H1 (cell line): ENCODE measurements around the gene EPHA1. TPM values are rescaled to one million over a fixed set of nuclear protein-coding genes. Genes with fewer than 3 reads are reported as not detected.
"Not testable (repeated sequence)": the region's sequence is repeated elsewhere in the genome, so short reads cannot be mapped to it uniquely, and the experiment has no call there.

Experiments
- CTCF ChIA-PET: fragments of 300-600 bp; sonication (Branson Sonifier 250); formaldehyde crosslinking; loops from one replicate; lab custom pipeline; 2021; ENCODE audit not compliant: partially characterized antibody; lab: Charles Lee
- POLR2A ChIA-PET: fragments of 300-600 bp; sonication (Branson Sonifier 250); formaldehyde crosslinking; loops from one replicate; lab custom pipeline; 2021; ENCODE audit warnings: inconsistent platforms; ENCODE audit not compliant: partially characterized antibody; lab: Charles Lee
- DNase-seq, 2 experiments: peaks; one replicate each; pipeline versions ENCODE4 v3.0.0 to v3.0.0-alpha.2; 2010 to 2022; ENCODE audit warnings: low spot score in 2 of 2, low read depth in 1 of 2, mixed read lengths in 1 of 2
- FAIRE-seq: peaks from 2 replicates; lab custom pipeline; 2011; peaks lifted over from hg19 to GRCh38; lab: Jason Lieb, UNC
- H2AFZ ChIP-seq: 2 replicates; pipeline ENCODE4 v1.8.1; 2012; ENCODE audit warnings: low read length, inconsistent platforms
- H2AK5ac ChIP-seq: 2 replicates; pipeline ENCODE4 v1.6.1; 2013; ENCODE audit warnings: low read depth, low read length
- H2BK120ac ChIP-seq: replicated peaks from 2 replicates; pipeline ENCODE3; 2013; ENCODE audit warnings: low read depth, low read length, inconsistent platforms
- H2BK12ac ChIP-seq: 2 replicates; pipeline ENCODE4 v1.6.1; 2013; ENCODE audit warnings: low read depth, low read length
- H2BK15ac ChIP-seq: 2 replicates; pipeline ENCODE4 v1.6.1; 2013; ENCODE audit warnings: low read length
- H2BK20ac ChIP-seq: 2 replicates; pipeline ENCODE4 v1.6.1; 2013; ENCODE audit warnings: low read length
- H2BK5ac ChIP-seq: 2 replicates; pipeline ENCODE4 v1.6.1; 2013; ENCODE audit warnings: low read depth, low read length
- H3K14ac ChIP-seq: 2 replicates; pipeline ENCODE4 v1.6.1; 2013; ENCODE audit warnings: inconsistent platforms; ENCODE audit not compliant: insufficient read length
- H3K18ac ChIP-seq: 2 replicates; pipeline ENCODE4 v1.6.1; 2013; ENCODE audit warnings: low read length; ENCODE audit errors: extremely low read depth
- H3K23ac ChIP-seq: 2 replicates; pipeline ENCODE4 v1.6.1; 2013; ENCODE audit warnings: inconsistent platforms; ENCODE audit not compliant: insufficient read length
- H3K23me2 ChIP-seq: 2 replicates; pipeline ENCODE4 v1.6.1; 2013; ENCODE audit warnings: low read depth, low read length
- H3K27ac ChIP-seq: 2 replicates; pipeline ENCODE4 v1.6.1; 2011; ENCODE audit warnings: low read depth, low read length, inconsistent platforms
- H3K27me3 ChIP-seq, 4 experiments: replicated peaks in 1 of 4; 1 replicate in 1 of 4; 2 replicates in 3 of 4; pipeline versions ENCODE4 v1.6.1 to v1.8.1; 2011 to 2013; ENCODE audit warnings: low read length in 3 of 4, mild to moderate bottlenecking in 3 of 4, inconsistent platforms in 2 of 4, mixed read lengths in 2 of 4, moderate library complexity in 1 of 4; ENCODE audit not compliant: control insufficient read depth in 3 of 4, insufficient read depth in 3 of 4; ENCODE audit errors: extremely low read depth in 1 of 4
- H3K36me3 ChIP-seq, 4 experiments: 2 replicates each; pipeline versions ENCODE4 v1.6.1 to v1.8.1; 2011 to 2013; ENCODE audit warnings: mild to moderate bottlenecking in 4 of 4, low read length in 3 of 4, moderate library complexity in 2 of 4, control low read depth in 1 of 4, inconsistent platforms in 1 of 4; ENCODE audit not compliant: insufficient read depth in 4 of 4, control insufficient read depth in 2 of 4
- H3K4ac ChIP-seq: replicated peaks from 2 replicates; pipeline ENCODE3; 2013; ENCODE audit warnings: low read length, low read depth, mixed read lengths, inconsistent platforms; ENCODE audit not compliant: insufficient read length
- H3K4me1 ChIP-seq, 4 experiments: replicated peaks in 1 of 4; 1 replicate in 1 of 4; 2 replicates in 3 of 4; pipeline versions ENCODE4 v1.6.1 to v1.8.1; 2011 to 2013; ENCODE audit warnings: low read length in 3 of 4, inconsistent platforms in 2 of 4, mixed read lengths in 1 of 4; ENCODE audit not compliant: insufficient read depth in 4 of 4, control insufficient read depth in 3 of 4
- H3K4me2 ChIP-seq, 2 experiments: 2 replicates each; pipeline versions ENCODE4 v1.6.1 to v1.8.1; 2011 to 2013; ENCODE audit warnings: low read depth in 2 of 2, low read length in 2 of 2, control low read depth in 1 of 2, inconsistent platforms in 1 of 2, mild to moderate bottlenecking in 1 of 2; ENCODE audit not compliant: insufficient read depth in 1 of 2
- H3K4me3 ChIP-seq, 4 experiments: fragments of 200-600, 300-600 bp in 1 of 4; sonication (generic), shearing (Covaris generic), sonication (Bioruptor Twin) in 1 of 4; 2 replicates each; pipeline versions ENCODE4 v1.5.1 to v1.8.1; 2011 to 2016; ENCODE audit warnings: low read length in 4 of 4, low read depth in 3 of 4, control low read depth in 2 of 4, inconsistent platforms in 2 of 4, mild to moderate bottlenecking in 2 of 4, mixed read lengths in 1 of 4, moderate library complexity in 1 of 4; ENCODE audit not compliant: insufficient read depth in 2 of 4; ENCODE audit errors: extremely low read depth in 1 of 4
- H3K56ac ChIP-seq: replicated peaks from 2 replicates; pipeline ENCODE3; 2013; ENCODE audit warnings: low read depth, mild to moderate bottlenecking, mixed read lengths, low read length, inconsistent platforms; ENCODE audit not compliant: insufficient read length
- H3K79me1 ChIP-seq: 2 replicates; pipeline ENCODE4 v1.6.1; 2013; ENCODE audit warnings: low read depth, low read length, control low read depth
- H3K79me2 ChIP-seq, 2 experiments: 2 replicates each; pipeline versions ENCODE4 v1.6.1 to v1.8.1; 2012 to 2013; ENCODE audit warnings: low read length in 2 of 2, mild to moderate bottlenecking in 2 of 2, inconsistent platforms in 1 of 2; ENCODE audit not compliant: insufficient read depth in 2 of 2, control insufficient read depth in 1 of 2
- H3K9ac ChIP-seq, 4 experiments: replicated peaks in 1 of 4; 1 replicate in 1 of 4; 2 replicates in 3 of 4; pipeline versions ENCODE4 v1.6.1 to v1.8.1; 2011 to 2013; ENCODE audit warnings: low read depth in 3 of 4, low read length in 3 of 4, control low read depth in 2 of 4, mild to moderate bottlenecking in 2 of 4, moderate library complexity in 2 of 4, inconsistent platforms in 1 of 4; ENCODE audit errors: extremely low read depth in 1 of 4
- H3K9me3 ChIP-seq, 2 experiments: 2 replicates each; pipeline versions ENCODE4 v1.6.1 to v1.8.1; 2012 to 2013; ENCODE audit warnings: mild to moderate bottlenecking in 2 of 2, moderate library complexity in 2 of 2, control low read depth in 1 of 2, inconsistent platforms in 1 of 2, low read depth in 1 of 2, low read length in 1 of 2, mixed read lengths in 1 of 2; ENCODE audit not compliant: insufficient read depth in 2 of 2
- H4K20me1 ChIP-seq, 2 experiments: replicated peaks in 1 of 2; 2 replicates each; pipeline versions ENCODE3 to v1.8.1; 2011 to 2013; ENCODE audit warnings: inconsistent platforms in 2 of 2, low read length in 2 of 2, mild to moderate bottlenecking in 1 of 2; ENCODE audit not compliant: insufficient read depth in 2 of 2, control insufficient read depth in 1 of 2
- H4K5ac ChIP-seq: 2 replicates; pipeline ENCODE4 v1.6.1; 2013; ENCODE audit warnings: low read length, low read depth, mixed read lengths, inconsistent platforms; ENCODE audit not compliant: insufficient read length
- H4K8ac ChIP-seq: 2 replicates; pipeline ENCODE4 v1.8.0; 2013; ENCODE audit warnings: mild to moderate bottlenecking, moderate library complexity, low read length, inconsistent platforms; ENCODE audit not compliant: insufficient read depth; ENCODE audit errors: extremely low read depth
- H4K91ac ChIP-seq: replicated peaks from 2 replicates; pipeline ENCODE3; 2013; ENCODE audit warnings: low read length, mixed read lengths, inconsistent platforms; ENCODE audit not compliant: insufficient read length
- WGBS, 2 experiments: shearing (Covaris generic) in 1 of 2; methylation state at CpG; one replicate each; pipeline versions ENCODE4 v1.1.6 to v1.1.7; 2013 to 2015; ENCODE audit warnings: low lambda C conversion rate in 2 of 2, mixed read lengths in 2 of 2, inconsistent platforms in 1 of 2, low coverage in 1 of 2, missing lambda C conversion rate in 1 of 2; ENCODE audit not compliant: insufficient replicate concordance in 2 of 2, insufficient coverage in 1 of 2, insufficient read length in 1 of 2; ENCODE audit errors: extremely low coverage in 1 of 2, missing lambda C conversion rate in 1 of 2; 5-methylcytosine and 5-hydroxymethylcytosine counted together
- polyA plus RNA-seq, 7 experiments: library from polyadenylated mRNA; depleted of rRNA in 3 of 7; stranded (reverse) in 5 of 7; unstranded in 2 of 7; fragments of >200 nt in 5 of 7; fragments of 200-250 nt in 2 of 7; gene quantifications; 1 replicate in 5 of 7; 2 replicates in 1 of 7; 4 replicates in 1 of 7; pipeline versions ENCODE4 v1.2.1 to v1.2.3, GENCODE V29; 2011 to 2013; ENCODE audit warnings: missing spikeins in 2 of 7, mixed read lengths in 2 of 7
- total RNA-seq: library from RNA; stranded (reverse); fragmentation: NEBNext Ultra II Directional; extraction: Animal tissue kit (Norgen Biotek cat#: 25700); gene quantifications from 2 replicates; pipeline ENCODE4 v1.2.1, GENCODE V29; 2021

The EPHA1 gene
- total and polyA plus RNA-seq, 2 of the 8 experiments (the other 6 are each of a cell fraction or from before 2014, with no cell fraction given) = 86.5 to 133 TPM

- not testable (repeated sequence) for H3K56ac ChIP-seq, H3K27ac ChIP-seq, H4K5ac ChIP-seq, H2AK5ac ChIP-seq, DNase-seq, H4K8ac ChIP-seq, H3K4me2 ChIP-seq, H3K4me3 ChIP-seq, H3K14ac ChIP-seq, H4K91ac ChIP-seq, H3K9ac ChIP-seq, H3K23me2 ChIP-seq, H2BK15ac ChIP-seq, H3K18ac ChIP-seq, H3K79me1 ChIP-seq, H2AFZ ChIP-seq, H3K9me3 ChIP-seq, H2BK120ac ChIP-seq, H2BK20ac ChIP-seq, H3K27me3 ChIP-seq, H2BK12ac ChIP-seq, H3K4ac ChIP-seq, H3K23ac ChIP-seq, FAIRE-seq, H2BK5ac ChIP-seq
- peaks cover 6 to 19% (median 13%) of the 10 kb centered on the region in 4 experiments for H3K4me1 ChIP-seq
- peaks cover 4 to 19% of the 10 kb centered on the region in 2 experiments for H4K20me1 ChIP-seq
- H3K36me3 ChIP-seq = peaks cover 30 to 50% (median 47%) of the 10 kb centered on the region in 4 experiments
- peaks cover 0 to 43% of the 10 kb centered on the region in 2 experiments; a peak in 2 of 4 replicates for H3K79me2 ChIP-seq
- ChIA-PET POLR2A (interaction anchor here (1.0 to 25.2 kb wide), 4 partner anchors 11 to 68 kb away, joined by 3 to 518 read pairs (median 146); partner anchors contain the start of gene ZYX), CTCF (interaction anchor here (1.1 to 23.5 kb wide), 8 partner anchors 8 to 1749 kb away, joined by 3 to 359 read pairs (median 43); partner anchors contain the start of gene ZYX)
- 88% methylated on average over 4 of the region's 4 CpGs; no CpG with 5 or more reads in 1 of the 2 experiments for WGBS, 2 experiments
Measured at GRCh38 chr7:143402233-143402632, 6.4 kb downstream of the EPHA1 start.
